Activated naive CD8-positive, alpha-beta T cell treated with anti-CD3 and anti-CD28 coated beads, Interleukin-2, amount 50 U/mL, for 24 hours (primary cell): ENCODE measurements around the gene RAB3B.
"Not testable (repeated sequence)": the region's sequence is repeated elsewhere in the genome, so short reads cannot be mapped to it uniquely, and the experiment has no call there.

Experiments
- ATAC-seq: fragments of 150-1000 bp; cut with Tn5 transposase; one replicate; pipeline ENCODE4 v1.10.0; 2021
- DNase-seq: peaks from one replicate; pipeline ENCODE4 v3.0.0; 2021
- H3K27ac Mint-ChIP-seq: one replicate; pipeline ENCODE4 v1.8.0; 2021; ENCODE audit warnings: mild to moderate bottlenecking, mixed read lengths
- H3K27me3 Mint-ChIP-seq: one replicate; pipeline ENCODE4 v1.8.0; 2021; ENCODE audit warnings: mixed read lengths
- H3K36me3 Mint-ChIP-seq: one replicate; pipeline ENCODE4 v1.8.0; 2021; ENCODE audit warnings: low read depth, mixed read lengths
- H3K4me1 Mint-ChIP-seq: one replicate; pipeline ENCODE4 v1.8.0; 2021; ENCODE audit warnings: mixed read lengths
- H3K4me3 Mint-ChIP-seq: one replicate; pipeline ENCODE4 v1.8.0; 2021; ENCODE audit warnings: mild to moderate bottlenecking, moderate library complexity, mixed read lengths
- H3K9me3 Mint-ChIP-seq: one replicate; pipeline ENCODE4 v1.8.0; 2021; ENCODE audit warnings: mixed read lengths

RAB3B gene

GRCh38 chr1:51973587-51974474, 16.7 kb downstream of the RAB3B start:
- ATAC-seq (peak; percentile 67), DNase-seq (no peak)
- Mint-ChIP-seq H3K27me3 (peaks cover 2% of the 10 kb centered on the region), H3K27ac (peak overlapping the region; percentile 69), H3K4me1 (peaks cover 29% of the 10 kb centered on the region), H3K36me3 (no peaks in the 10 kb centered on the region), H3K4me3 (peak overlapping the region; percentile 27), H3K9me3 (no peaks in the 10 kb centered on the region)

GRCh38 chr1:51969038-51969705, 21.3 kb downstream of the RAB3B start:
- Mint-ChIP-seq H3K4me1 (peaks cover 17% of the 10 kb centered on the region), H3K36me3 (no peaks in the 10 kb centered on the region), H3K4me3 (no peak overlapping the region), H3K27me3 (no peaks in the 10 kb centered on the region), H3K9me3 (no peaks in the 10 kb centered on the region), H3K27ac (no peak overlapping the region)
- ATAC-seq (no peak), DNase-seq (no peak)

- no peak overlapping the region for H3K4me3 Mint-ChIP-seq
- no peaks in the 10 kb centered on the region for H3K27me3 Mint-ChIP-seq
These were observed 21.9 kb downstream of the RAB3B start for GRCh38 chr1:51968632-51969031.

GRCh38 chr1:51967213-51967791, 23.2 kb downstream of the RAB3B start:
- not testable (repeated sequence) for H3K27me3 Mint-ChIP-seq, H3K36me3 Mint-ChIP-seq, H3K27ac Mint-ChIP-seq, DNase-seq, ATAC-seq, H3K9me3 Mint-ChIP-seq, H3K4me3 Mint-ChIP-seq, H3K4me1 Mint-ChIP-seq

More at GRCh38 chr1:51968632-51969031, 21.9 kb downstream of the RAB3B start:
- H3K27ac Mint-ChIP-seq, result no peak overlapping the region
- no peak for ATAC-seq
- H3K4me1 Mint-ChIP-seq, result peaks cover 12% of the 10 kb centered on the region
- H3K36me3 Mint-ChIP-seq, result no peaks in the 10 kb centered on the region
- DNase-seq, result no peak
- no peaks in the 10 kb centered on the region for H3K9me3 Mint-ChIP-seq

- Mint-ChIP-seq H3K36me3 (no peaks in the 10 kb centered on the region), H3K4me1 (peaks cover 7% of the 10 kb centered on the region)
- ATAC-seq, result no peak
These were observed 23.9 kb downstream of the RAB3B start for GRCh38 chr1:51966559-51966958.

GRCh38 chr1:51964309-51964696, 26.2 kb downstream of the RAB3B start:
- H3K36me3 Mint-ChIP-seq, result no peaks in the 10 kb centered on the region
- DNase-seq, result no peak
- no peak for ATAC-seq
- no peak overlapping the region for H3K4me3 Mint-ChIP-seq
- no peaks in the 10 kb centered on the region for H3K4me1 Mint-ChIP-seq
- peaks cover 3% of the 10 kb centered on the region for H3K27me3 Mint-ChIP-seq
- H3K27ac Mint-ChIP-seq, result no peak overlapping the region
- no peaks in the 10 kb centered on the region for H3K9me3 Mint-ChIP-seq

More at GRCh38 chr1:51966559-51966958, 23.9 kb downstream of the RAB3B start:
- H3K27ac Mint-ChIP-seq, result no peak overlapping the region
- DNase-seq, result no peak
- no peaks in the 10 kb centered on the region for H3K9me3 Mint-ChIP-seq
- no peaks in the 10 kb centered on the region for H3K27me3 Mint-ChIP-seq
- H3K4me3 Mint-ChIP-seq, result no peak overlapping the region

GRCh38 chr1:51963592-51964308, 26.8 kb downstream of the RAB3B start:
- Mint-ChIP-seq H3K27me3 (peaks cover 3% of the 10 kb centered on the region), H3K4me3 (no peak overlapping the region), H3K36me3 (no peaks in the 10 kb centered on the region), H3K9me3 (no peaks in the 10 kb centered on the region), H3K4me1 (no peaks in the 10 kb centered on the region), H3K27ac (no peak overlapping the region)
- ATAC-seq (no peak), DNase-seq (no peak)

- DNase-seq, result no peak
- Mint-ChIP-seq H3K4me1 (no peaks in the 10 kb centered on the region), H3K27me3 (peaks cover 3% of the 10 kb centered on the region), H3K36me3 (no peaks in the 10 kb centered on the region), H3K9me3 (no peaks in the 10 kb centered on the region), H3K4me3 (no peak overlapping the region), H3K27ac (no peak overlapping the region)
- no peak for ATAC-seq
These were observed 27.8 kb downstream of the RAB3B start for GRCh38 chr1:51962486-51963356.

- DNase-seq (no peak), ATAC-seq (no peak)
- H3K9me3 Mint-ChIP-seq, result no peaks in the 10 kb centered on the region
- H3K27me3 Mint-ChIP-seq, result peaks cover 3% of the 10 kb centered on the region
- H3K4me3 Mint-ChIP-seq, result no peak overlapping the region
- H3K4me1 Mint-ChIP-seq, result no peaks in the 10 kb centered on the region
- no peak overlapping the region for H3K27ac Mint-ChIP-seq
- no peaks in the 10 kb centered on the region for H3K36me3 Mint-ChIP-seq
These were observed 28.5 kb downstream of the RAB3B start for GRCh38 chr1:51961954-51962353.

- Mint-ChIP-seq H3K9me3 (no peaks in the 10 kb centered on the region), H3K27ac (no peak overlapping the region), H3K27me3 (peaks cover 3% of the 10 kb centered on the region), H3K4me1 (peaks cover 3% of the 10 kb centered on the region), H3K36me3 (no peaks in the 10 kb centered on the region), H3K4me3 (no peak overlapping the region)
- ATAC-seq (no peak), DNase-seq (no peak)
These were observed 29.3 kb downstream of the RAB3B start for GRCh38 chr1:51961231-51961630.

GRCh38 chr1:51960262-51960661, 30.2 kb downstream of the RAB3B start:
- DNase-seq, result no peak
- H3K4me1 Mint-ChIP-seq, result peaks cover 3% of the 10 kb centered on the region
- H3K27ac Mint-ChIP-seq, result no peak overlapping the region
- H3K9me3 Mint-ChIP-seq, result no peaks in the 10 kb centered on the region
- ATAC-seq, result no peak
- peaks cover 3% of the 10 kb centered on the region for H3K27me3 Mint-ChIP-seq
- H3K36me3 Mint-ChIP-seq, result no peaks in the 10 kb centered on the region
- no peak overlapping the region for H3K4me3 Mint-ChIP-seq

GRCh38 chr1:51958824-51959223, 31.7 kb downstream of the RAB3B start:
- Mint-ChIP-seq H3K4me3 (no peak overlapping the region), H3K4me1 (peaks cover 3% of the 10 kb centered on the region), H3K27me3 (peaks cover 3% of the 10 kb centered on the region), H3K36me3 (no peaks in the 10 kb centered on the region), H3K9me3 (no peaks in the 10 kb centered on the region), H3K27ac (no peak overlapping the region)
- ATAC-seq (no peak), DNase-seq (no peak)

- ATAC-seq (no peak), DNase-seq (no peak)
These were observed 32.9 kb downstream of the RAB3B start for GRCh38 chr1:51957618-51958017.

More at GRCh38 chr1:51957618-51958017, 32.9 kb downstream of the RAB3B start:
- Mint-ChIP-seq H3K36me3 (no peaks in the 10 kb centered on the region), H3K4me1 (peaks cover 11% of the 10 kb centered on the region), H3K9me3 (no peaks in the 10 kb centered on the region), H3K27ac (no peak overlapping the region), H3K4me3 (no peak overlapping the region), H3K27me3 (peaks cover 3% of the 10 kb centered on the region)
